HG02938 (cell line): Measurements from ENCODE around the gene MC2R.
"Not testable (repeated sequence)": the region's sequence is repeated elsewhere in the genome, so short reads cannot be mapped to it uniquely, and the experiment has no call there.

Source experiments
- ATAC-seq: cut with Tn5 transposase; IDR thresholded peaks from one replicate; pipeline ENCODE4 v1.9.1; 2021; ENCODE audit warnings: mild to moderate bottlenecking, moderate library complexity; ENCODE audit not compliant: unreplicated experiment

Gene MC2R

DNA sequence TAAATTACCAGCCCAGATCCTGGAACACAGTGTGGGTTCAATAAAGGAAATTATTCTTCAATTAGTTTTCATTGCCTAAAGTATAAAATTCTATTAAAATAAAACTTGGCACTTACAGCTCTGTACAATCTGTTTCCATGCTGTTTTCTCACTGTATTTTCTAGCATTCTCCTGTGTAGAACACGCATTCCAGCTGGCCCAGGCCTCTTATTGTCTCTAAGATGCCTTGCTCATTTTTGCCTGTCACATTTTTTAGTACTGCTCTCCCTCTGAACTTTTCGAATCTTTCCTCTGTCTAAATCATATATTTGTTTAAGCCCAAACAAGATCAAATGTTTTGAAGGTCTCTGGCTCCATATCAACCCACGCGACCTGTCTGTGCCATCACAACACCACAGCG is 20.8 kb downstream of the MC2R start:
- no peak for ATAC-seq

DNA sequence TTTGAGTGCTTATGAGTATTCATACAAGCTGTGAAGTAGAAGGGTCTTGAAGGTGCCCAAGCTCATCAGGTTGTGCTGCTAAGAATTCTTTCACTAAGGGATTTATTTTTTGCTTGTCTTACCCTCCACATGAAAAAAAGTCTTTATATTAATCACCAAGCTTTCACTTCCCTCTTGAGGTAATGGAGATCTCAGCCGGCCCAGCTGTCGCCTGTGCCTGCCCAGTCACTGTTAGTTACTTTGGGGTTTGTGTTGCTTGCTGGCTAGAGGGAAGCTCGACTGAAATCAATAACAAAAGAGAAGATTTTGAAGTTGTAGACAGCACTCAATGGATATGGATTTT is 21.9 kb downstream of the MC2R start:
- ATAC-seq, result peak; percentile 99

- ATAC-seq, result no peak
Observed at GRCh38 chr18:13892098-13892497, 23.2 kb downstream of the MC2R start.

DNA sequence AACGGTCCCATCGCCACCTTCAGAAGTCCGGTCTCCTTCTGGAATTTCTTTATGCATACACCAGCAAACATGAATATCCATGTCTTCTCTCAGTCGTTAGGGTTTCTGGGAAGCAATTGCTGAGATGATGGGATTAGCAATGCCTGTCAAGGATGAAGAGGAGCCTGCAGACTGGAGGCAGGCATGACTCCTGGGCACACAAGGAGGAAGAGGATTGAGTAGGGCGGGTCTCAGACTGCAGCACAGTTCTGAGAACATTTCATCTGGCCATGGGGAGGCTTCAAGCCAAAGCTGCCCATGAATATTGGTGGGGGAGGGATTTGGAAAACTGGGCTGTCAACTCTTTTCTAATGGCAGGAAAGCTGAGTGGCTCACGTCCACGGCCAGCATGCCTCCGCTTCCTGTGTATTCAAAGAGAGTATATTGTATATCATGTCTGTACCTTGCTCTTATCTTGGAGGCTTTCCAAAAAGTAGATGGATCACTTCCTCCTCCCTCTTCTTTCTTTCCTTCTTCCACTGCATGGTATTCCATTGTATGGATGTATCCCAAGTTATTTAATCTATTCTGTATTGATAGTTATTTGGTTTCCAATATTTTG is 24.5 kb downstream of the MC2R start:
- no peak for ATAC-seq

DNA sequence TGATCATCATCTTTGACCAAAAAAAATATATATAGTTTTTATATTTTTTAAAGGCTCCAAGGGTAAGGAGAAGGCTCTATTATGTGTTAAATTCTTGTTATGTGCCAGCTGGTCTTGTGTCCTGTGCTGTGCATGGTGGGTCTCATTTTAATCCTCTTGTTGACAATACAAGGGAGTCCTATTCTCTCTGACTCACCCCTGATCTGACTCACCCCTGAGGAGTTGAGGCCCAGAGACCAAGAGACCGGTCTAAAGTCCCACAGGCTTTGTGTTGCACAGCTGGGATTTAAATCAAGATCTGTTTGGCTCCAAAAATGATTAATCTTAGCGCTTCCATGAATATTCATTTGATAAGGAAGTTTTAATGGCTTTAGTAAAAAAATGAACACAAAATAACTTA is 25.7 kb downstream of the MC2R start:
- ATAC-seq, result no peak

GRCh38 chr18:13888191-13888716 is 27.1 kb downstream of the MC2R start:
- ATAC-seq, result no peak

DNA sequence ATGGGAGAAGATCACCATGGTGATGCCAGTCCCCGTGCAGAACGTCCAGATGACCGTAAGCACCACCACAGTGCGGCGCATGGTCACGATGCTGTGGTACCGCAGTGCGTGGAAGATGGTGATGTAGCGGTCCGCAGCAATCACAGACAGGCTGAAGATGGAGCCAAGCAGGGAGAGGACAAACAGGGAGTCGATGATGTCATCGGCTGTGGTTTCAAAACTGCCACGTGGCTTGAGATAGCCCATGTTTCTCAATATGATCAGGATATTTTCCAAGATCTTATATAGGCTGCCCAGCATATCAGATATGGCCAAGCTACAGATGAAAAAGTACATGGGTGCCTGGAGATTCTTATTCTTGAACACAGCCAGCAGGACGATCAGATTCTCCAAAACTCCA is 30.3 kb downstream of the MC2R start:
- no peak for ATAC-seq

GRCh38 chr18:13879937-13880336 is 35.4 kb downstream of the MC2R start:
- ATAC-seq, result no peak

DNA sequence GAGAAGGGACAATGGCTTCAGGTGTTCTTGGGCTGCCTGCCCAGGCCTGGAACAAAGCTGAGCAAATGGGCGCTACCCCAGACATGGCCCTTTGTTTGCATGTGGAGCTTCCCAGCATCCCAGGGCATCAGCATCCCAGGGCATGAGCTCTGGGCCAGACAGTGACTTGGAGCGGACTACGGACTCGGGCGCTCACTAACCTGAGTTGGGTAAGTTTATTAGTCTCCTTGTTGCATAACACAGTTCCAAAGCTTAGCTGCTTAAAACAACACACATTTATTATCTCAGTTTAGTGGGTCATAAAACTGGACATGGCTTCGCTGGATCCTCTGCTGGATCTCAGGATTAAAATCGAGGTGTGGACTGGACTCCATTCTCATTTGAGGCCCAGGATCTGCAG is 35.8 kb downstream of the MC2R start:
- ATAC-seq, result no peak

DNA sequence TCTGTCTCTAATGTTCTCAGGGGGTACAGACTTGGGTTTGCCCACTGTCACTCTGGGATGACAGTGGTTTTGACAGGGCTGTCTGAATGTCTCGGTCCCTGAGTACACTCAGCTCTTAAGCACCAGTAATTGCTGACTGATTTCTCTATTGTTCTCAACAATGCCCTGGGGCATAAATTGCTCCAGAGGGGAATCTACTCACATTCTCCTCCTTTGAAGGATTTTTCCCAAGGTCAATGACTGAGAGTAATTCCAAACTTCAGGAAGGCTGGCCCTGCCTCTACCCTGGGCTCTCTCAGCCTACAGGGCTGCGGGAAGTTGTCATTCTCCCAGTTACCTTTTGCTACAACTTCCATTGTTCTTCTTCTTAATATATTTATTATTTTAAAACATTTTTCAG is 36.5 kb downstream of the MC2R start:
- no peak for ATAC-seq

GRCh38 chr18:13877157-13877556 is 38.2 kb downstream of the MC2R start:
- ATAC-seq, result no peak

- ATAC-seq, result no peak
Observed at GRCh38 chr18:13874558-13874957, 40.8 kb downstream of the MC2R start.

GRCh38 chr18:13872932-13873331 is 42.4 kb downstream of the MC2R start:
- no peak for ATAC-seq

DNA sequence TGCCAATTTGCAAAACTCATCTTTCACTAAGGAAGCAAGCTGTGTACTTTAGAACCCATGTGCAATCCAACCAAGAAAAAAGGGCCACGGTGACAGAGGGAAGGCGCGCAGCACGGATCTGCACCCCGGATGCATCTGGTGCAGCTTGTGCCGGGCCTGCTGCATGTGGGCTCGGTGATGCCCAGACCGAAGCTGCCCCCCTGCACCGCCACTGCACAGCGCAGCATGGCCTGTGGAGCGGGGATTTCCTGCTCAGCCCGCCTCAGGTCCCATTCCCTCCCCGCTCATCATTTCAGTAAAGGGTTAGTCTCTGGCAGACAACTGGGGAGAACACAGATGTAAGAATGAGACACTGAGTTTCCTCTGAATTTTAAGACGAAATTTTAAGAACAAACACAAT is 43.0 kb downstream of the MC2R start:
- no peak for ATAC-seq

GRCh38 chr18:13871701-13872100 is 43.6 kb downstream of the MC2R start:
- no peak for ATAC-seq

GRCh38 chr18:13868501-13869271 is 46.6 kb downstream of the MC2R start:
- ATAC-seq, result no peak

- not testable (repeated sequence) for ATAC-seq
Observed at GRCh38 chr18:13862898-13863297, 52.4 kb downstream of the MC2R start.

- no peak for ATAC-seq
Observed at GRCh38 chr18:13849791-13850190, 65.5 kb downstream of the MC2R start.

DNA sequence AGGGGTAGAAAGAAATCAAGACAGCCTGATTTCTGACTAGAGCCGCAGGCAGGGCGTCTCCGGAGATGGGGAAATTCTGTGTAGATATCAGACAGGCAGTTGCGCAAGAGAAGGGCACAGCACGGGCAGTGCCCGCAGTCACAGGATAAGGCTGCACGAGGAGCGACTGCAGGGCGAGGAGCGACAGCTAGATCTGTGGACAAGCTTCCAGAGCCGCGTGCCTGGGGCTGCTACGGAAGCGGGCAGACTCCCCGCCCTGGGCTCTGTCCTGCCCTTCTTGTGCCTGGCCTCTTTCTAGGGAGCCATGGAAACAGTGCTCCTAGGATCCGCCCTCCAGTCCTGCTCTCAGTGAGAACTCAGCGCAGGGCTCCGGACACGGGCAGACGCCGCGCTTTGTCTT is 78.8 kb downstream of the MC2R start:
- ATAC-seq, result no peak

- no peak for ATAC-seq
Observed at GRCh38 chr18:13835202-13835601, 80.1 kb downstream of the MC2R start.

DNA sequence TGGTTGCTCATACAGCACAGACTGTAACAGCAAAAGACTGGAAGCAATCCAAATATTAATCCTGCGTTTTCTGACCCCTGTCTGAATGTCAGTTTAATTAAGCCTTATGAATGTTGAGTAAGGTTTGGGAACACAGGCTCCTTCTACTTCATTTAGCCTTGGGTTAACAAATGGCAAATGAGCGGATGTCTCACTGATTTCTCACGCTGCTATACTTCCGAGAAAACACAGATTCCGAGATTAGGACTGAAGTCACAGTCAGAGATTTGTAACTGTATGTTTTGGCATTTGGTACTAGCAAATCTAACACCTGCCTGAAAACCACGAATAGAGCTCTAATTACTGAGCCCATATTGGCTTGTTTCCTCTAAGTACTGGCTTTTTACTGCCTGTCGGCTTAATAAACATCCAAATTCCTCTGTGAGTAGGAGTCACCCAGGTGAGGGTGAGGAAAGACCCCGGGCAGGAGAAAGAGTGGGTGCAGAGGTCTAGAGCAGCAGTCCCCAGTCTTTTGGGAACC is 80.8 kb downstream of the MC2R start:
- no peak for ATAC-seq
